ENCODE measurements around the gene FERMT1.

The FERMT1 gene

GRCh38 chr20:6122873-6123648 lies at the start of gene FERMT1:
TSS of gene FERMT1 (minus strand) at chr20:6123030. CDS start at chr20:6119554, 3,476 bp downstream.
- peak; percentile 19 for TF ChIP-seq CTCF (IDR thresholded peaks at IDR 0.05; ENCODE audit: low read depth, low read length)
- peak; percentile 18 for DNase-seq (ENCODE audit: extremely low read depth, low read depth)

GRCh38 chr20:6169251-6169650 lies 46.4 kb upstream of the FERMT1 start:
- DNase-seq (ENCODE audit: extremely low read depth, low read depth) = no peak
- TF ChIP-seq CTCF (IDR thresholded peaks at IDR 0.05; ENCODE audit: low read depth, low read length) = no peak

GRCh38 chr20:6168204-6168603 lies 45.4 kb upstream of the FERMT1 start:
- DNase-seq (ENCODE audit: extremely low read depth, low read depth) = no peak
- TF ChIP-seq CTCF (IDR thresholded peaks at IDR 0.05; ENCODE audit: low read depth, low read length) = no peak

- DNase-seq (ENCODE audit: extremely low read depth, low read depth) = no peak
- TF ChIP-seq CTCF (IDR thresholded peaks at IDR 0.05; ENCODE audit: low read depth, low read length) = no peak
Observed at GRCh38 chr20:6165346-6165745, 42.5 kb upstream of the FERMT1 start.

GRCh38 chr20:6164421-6165341 lies 41.9 kb upstream of the FERMT1 start:
- no peak for TF ChIP-seq CTCF (IDR thresholded peaks at IDR 0.05; ENCODE audit: low read depth, low read length)
- DNase-seq (ENCODE audit: extremely low read depth, low read depth) = no peak

GRCh38 chr20:6160736-6161135 lies 37.9 kb upstream of the FERMT1 start:
- no peak for TF ChIP-seq CTCF (IDR thresholded peaks at IDR 0.05; ENCODE audit: low read depth, low read length)
- DNase-seq (ENCODE audit: extremely low read depth, low read depth) = no peak

- no peak for TF ChIP-seq CTCF (IDR thresholded peaks at IDR 0.05; ENCODE audit: low read depth, low read length)
- DNase-seq (ENCODE audit: extremely low read depth, low read depth) = no peak
Observed at GRCh38 chr20:6157345-6157744, 34.5 kb upstream of the FERMT1 start.
